ENCODE measurements around the gene CD200R1.

Gene CD200R1, protein sequence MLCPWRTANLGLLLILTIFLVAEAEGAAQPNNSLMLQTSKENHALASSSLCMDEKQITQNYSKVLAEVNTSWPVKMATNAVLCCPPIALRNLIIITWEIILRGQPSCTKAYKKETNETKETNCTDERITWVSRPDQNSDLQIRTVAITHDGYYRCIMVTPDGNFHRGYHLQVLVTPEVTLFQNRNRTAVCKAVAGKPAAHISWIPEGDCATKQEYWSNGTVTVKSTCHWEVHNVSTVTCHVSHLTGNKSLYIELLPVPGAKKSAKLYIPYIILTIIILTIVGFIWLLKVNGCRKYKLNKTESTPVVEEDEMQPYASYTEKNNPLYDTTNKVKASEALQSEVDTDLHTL

DNA sequence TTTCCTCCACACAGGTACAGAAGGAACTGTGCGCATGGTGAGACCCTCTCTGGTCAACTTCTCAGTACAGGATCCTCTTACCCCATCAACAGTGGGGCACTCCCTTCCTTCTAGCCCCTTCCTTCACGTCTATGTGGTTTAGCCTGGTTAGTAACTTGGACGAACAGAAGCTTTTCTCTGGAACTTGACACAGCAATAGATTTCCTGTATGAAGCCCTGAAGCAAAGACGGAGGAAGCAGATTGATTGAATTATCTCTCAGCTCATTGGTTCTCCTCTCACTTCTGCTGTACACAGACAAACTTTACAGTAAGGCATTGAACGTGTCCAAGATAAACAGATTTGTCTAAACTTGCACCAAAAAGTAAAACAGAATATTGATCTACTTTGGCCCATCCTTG lies at the start of gene CD200R1:
TSS of gene CD200R1 (minus strand) at position 210 of the 400 bp plus-strand sequence. CDS start 246 bp downstream, outside the sequence.
- DNase-seq: peak in 1 of 2 donors; percentile 52

DNA sequence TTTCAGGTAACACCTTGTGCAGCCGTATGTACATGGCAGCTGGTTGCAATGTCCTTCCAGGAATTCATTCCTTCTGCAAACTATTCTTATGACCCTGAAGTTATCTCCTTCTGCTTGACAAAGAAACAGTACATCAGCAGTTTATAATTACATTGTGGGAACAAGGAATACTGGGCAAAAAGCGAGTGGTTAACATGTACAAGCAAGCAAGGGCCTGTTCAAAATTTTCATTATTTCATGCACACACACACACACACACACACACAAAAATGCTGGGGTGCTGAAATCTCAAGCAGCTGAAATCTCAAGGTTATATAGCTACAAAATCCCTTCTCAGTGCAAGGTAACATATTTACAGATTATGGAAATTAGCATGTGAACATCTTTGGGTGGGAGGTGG lies 46.6 kb upstream of the CD200R1 start:
- no peak for DNase-seq

DNA sequence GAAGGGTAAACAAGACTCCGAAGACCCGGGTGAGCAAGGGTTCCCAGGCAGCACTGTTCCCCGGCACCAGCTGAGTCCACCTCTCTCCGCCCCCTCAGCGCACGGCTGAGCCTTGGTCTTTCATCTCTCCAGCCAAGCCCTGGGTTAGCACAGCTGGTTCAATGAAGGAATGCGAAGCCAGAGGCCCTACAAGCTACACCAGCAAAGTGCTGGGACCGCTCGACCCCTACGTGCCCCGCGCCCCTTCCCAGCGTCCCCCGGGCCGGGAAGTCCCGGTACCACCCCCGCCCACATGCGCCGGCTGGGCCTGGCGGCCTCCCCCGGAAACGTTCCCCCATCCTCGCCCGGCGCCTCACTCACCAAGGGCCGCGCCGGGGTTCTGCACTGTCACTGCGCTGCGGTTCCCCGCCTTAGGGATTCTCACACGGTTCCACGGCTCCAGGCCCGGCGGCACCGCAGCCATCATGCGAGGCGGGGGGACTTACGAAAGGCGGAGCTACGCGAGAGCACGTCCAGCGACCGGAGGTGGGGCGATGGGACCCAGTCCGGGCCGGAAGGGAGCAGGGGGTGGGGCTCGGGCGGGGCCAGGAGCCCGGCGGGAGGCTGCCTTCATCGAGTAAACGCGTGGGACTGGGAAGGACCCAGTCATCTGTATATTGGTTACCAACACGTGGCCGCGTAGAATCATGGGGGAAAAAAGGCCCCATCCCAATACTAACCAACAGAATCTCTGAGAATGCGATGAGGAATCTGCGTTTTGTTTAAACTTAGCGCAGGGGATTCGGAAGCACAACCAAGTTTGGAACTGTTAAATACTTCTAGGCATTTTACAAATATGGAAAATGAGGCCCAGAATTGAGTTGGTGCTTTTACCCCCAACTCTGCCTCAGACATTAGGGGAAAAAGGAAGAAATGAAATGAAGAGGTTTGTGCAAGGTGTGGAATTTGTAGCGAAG lies 44.6 kb upstream of the CD200R1 start:
- peak; percentile 68 to 79 for DNase-seq

DNA sequence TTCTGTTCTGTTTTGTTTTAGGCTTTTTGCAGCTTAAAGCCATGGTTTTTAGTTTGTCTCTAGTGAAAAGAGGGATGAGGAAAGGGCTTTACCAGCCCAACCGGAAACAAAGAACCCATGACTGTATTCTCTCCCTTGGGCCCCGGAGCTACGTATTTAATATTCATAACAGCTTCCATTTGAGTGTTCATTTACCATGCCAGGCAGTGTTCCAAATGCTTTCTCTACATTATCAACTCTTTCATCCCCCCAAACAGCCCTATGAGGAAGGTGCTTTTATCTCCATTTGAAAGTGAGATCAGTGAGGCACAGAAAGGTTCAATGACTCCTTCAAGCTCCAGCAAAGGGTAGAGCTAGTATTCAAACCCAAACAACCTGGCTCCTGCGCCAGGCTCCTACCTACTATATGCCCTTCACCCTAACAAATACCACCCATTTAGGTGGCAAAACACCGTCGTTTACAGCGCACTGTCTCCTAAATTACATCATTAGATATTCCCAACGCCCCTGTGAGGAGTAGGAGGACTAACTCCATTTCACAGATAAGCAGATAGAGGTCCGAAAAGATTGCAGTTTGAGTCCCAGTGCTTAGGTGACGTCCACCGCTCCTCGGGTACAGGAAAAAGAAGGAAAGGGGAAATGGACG lies 43.8 kb upstream of the CD200R1 start:
- no peak for DNase-seq

DNA sequence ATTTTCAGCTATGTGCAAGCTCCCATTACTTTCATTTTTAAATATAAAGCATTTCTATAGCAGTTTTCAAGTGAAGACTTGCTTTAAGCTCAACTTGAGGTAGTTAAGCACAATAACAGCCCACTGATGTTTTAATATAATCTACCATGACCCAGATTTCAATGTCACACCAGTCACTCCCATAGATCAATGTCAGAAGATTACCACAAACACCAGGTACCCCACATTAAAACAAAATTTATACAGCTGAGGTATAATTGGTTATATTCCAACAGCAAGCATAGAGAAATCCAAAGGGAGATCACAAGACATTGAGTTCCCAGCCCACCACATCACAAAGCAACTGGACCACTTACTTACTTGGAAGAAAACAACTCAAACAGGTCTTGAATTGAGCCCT lies 38.7 kb upstream of the CD200R1 start:
- DNase-seq: no peak

DNA sequence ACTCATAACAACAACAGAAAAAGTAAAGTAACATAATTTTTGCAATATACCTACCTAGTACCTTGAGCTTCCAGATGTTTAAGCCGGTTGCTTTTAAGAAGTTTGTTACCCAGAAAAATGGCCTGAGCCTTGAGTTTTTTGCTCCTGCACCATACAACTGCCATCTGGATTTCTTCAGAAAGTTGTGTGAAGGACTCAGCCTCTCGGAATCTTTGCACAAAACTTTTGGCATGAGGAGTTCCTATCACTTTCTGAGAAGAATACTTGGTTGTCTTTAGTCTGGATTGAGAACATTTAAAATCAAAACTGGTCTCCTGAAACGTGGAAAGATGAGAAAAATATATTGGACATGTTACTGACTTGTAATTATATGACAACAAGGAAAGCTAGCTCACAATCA lies 33.2 kb upstream of the CD200R1 start:
- no peak for DNase-seq

DNA sequence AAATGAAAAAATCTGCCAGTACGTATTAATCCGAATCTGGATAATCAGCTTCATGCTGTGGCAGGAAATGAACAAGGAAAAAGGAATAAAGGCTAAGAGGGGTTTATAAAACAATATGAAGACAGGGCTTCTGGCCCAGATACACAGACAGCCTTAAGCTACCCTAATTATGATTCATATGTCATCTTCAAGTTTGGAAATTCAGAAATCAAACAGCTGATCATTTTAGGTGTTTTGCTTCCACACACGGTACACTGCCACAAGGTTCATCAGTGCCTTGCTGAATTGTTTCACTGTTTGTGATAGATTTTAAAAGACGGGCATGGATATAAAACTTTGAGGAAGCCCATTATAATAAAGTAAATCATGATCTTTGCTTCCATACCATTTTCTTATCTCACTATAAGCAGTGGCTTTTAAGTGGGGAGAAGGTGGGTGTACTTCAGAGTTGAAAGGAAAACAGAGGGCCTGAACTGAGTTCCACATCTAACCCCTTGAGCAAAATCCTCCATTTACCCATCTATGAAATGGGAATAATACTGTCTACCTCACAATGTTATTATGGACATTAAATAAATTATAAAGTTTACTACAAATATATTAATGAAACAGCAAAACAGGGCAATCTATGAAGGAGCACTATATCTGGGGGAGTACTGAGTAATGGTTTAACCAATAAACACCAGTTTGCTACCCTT lies 31.6 kb upstream of the CD200R1 start:
- DNase-seq: no peak

DNA sequence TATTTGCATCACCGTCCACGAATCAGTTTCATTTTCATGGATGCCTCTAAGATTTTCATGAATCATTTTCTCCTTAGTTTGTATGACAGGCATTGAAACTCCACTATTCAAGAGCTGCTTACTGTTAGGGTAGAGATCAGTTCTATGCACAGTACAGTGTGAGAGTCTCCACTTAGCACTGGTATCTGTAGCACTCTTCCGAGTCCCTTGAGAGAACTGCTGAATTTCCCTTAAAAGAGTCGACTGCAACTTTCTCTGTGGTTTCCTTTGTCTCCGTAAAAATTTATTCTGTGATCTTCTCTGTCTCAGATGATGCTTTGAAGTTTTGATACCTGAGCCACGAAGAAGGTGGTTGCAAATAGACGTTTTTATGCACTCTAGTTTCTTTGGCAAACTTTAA lies 30.7 kb upstream of the CD200R1 start:
- no peak for DNase-seq

DNA sequence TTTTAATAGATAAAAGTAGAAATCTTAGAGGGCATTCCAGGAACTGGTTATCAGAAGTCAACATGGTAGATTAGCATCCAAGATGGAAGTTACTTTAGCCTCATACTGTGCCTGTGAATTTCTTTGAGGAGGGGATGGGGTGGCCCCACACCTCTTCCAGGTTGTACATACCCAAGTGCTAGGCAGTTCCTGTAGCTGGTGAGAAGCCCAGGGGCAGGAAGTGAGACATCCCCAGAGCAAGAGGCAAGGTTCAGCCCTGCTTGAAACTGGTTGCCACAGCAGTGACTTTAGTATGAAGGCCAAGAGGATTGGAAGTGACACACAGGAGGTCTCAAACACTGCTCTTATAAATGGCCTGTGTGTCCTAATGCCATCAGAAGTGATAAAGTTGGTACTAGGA lies 27.8 kb upstream of the CD200R1 start:
- no peak for DNase-seq

DNA sequence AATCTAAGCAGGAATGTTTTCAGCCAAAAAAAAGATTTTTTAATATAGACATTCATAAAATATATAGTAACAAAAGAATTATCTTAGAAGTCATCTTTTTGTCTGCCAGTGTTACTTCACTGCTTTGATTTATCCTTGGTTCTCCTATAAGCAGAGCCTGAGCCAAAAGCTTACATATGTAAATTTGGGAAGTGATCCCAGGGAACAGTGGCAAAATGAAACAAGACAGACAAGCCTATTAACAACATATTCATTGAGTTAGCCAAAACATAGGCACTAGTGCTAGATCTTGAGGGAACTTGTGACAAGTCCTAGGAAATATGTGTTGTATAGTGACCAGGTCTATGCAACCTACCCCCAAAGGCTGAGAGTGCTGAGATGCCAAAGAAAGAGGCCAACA lies 27.1 kb upstream of the CD200R1 start:
- no peak for DNase-seq

DNA sequence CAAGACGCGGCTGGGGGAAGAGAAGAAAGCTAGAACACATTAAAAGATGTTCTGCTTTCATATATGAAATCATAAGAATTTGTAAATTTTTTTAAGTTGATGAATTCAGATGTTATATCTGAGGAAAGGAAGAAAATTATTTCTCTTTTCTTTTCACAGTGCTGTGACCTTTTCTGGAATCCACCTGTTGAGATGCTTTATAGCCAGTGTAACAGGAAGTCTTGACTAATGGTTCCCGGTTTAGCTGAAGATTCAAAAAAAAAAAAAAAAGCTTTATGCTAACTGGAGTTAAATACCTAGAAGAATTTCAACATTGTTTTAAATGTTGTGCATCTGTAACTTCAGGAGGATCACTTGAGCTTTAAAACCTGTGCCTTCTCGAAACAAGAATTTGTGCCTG lies 25.8 kb upstream of the CD200R1 start:
- no peak for DNase-seq

DNA sequence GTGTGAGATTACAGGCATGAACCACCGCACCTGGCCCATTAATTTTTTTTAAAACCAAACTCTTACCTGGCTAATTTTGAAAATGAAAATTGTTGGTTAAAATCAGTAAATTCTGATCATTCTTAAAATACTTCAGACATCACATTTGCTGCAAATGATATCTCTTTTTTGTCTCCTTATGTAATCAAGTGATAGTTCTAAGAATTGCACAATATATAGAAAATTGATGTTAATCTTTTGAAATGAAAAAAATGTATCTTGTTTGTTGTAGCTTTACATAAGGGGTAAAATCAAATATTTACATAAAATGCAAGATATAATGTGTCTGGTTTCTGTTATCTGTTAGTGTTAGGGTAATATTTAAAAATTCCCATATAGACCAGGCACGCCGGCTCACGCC lies 20.9 kb upstream of the CD200R1 start:
- DNase-seq: no peak

DNA sequence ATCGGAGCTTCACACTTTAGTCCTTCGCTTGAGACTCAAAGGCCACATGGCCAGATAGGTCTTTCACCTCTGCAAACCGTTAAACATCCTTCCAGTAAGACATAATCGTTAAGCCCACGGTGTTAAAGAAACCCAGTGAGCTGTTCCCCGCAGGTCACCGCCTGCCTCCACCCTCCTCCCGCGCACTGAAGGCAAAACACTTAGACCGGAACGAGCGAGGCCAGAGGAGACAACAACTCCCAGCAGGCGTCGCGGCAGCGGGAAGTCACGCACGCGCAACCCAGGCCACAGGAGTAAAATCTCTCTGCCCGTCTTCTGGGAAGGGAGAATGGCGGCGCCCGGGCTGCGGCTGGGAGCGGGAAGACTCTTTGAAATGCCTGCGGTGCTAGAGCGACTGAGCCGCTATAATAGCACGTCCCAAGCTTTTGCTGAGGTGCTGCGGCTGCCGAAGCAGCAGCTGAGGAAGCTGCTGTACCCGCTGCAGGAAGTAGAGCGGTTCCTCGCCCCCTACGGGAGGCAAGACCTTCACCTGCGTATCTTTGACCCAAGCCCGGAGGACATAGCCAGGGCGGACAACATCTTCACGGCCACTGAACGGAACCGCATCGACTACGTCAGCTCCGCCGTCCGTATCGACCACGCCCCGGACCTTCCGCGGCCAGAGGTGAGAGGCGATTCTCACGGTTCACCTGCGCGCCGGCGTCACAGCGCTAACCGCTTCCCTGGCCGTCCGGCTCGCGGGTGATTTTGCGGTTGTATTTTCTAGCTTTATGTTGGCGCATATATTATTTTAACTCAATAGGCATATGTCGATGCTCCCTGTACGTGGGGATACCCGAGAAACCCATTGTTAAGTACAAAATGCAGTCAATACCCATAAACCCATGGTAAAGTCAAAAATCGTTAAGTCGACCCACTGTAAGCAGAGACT lies 16.0 kb upstream of the CD200R1 start, which contains the start of gene GTPBP8:
TSS of gene GTPBP8 (plus strand) at position 313 of the 931 bp plus-strand sequence. CDS start at position 329, 16 bp downstream.
- DNase-seq: peak; percentile 61 to 78

DNA sequence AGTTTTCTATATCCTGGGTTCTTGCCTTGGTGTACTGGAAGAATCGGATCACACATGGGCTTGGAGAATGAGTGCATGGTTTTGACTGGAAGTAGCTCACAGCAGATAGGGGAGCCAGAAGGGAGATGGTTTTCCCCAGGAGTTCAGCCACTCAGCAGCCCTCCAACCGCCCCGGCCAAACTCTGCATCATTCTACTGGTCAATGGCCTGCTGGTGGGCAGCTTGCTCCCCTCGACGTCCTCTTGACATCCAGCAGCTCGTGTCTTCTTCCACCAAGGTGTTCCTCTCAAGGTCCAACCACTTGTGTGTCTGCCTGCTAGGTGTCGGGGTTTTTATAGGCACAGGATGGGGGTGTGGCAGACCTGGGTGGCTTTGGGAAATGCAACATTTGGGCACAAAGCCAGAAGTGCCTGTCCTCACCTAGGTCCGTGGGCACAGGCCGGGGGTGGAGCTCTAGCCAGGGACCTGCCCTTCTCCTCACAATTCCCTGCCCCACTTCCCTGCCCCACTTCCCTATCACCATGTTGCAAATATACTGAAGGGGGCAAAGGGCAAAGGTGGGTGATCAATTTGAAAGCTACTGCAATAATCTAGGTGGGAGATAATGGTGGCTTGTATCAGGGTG lies 12.9 kb upstream of the CD200R1 start:
- DNase-seq: no peak

DNA sequence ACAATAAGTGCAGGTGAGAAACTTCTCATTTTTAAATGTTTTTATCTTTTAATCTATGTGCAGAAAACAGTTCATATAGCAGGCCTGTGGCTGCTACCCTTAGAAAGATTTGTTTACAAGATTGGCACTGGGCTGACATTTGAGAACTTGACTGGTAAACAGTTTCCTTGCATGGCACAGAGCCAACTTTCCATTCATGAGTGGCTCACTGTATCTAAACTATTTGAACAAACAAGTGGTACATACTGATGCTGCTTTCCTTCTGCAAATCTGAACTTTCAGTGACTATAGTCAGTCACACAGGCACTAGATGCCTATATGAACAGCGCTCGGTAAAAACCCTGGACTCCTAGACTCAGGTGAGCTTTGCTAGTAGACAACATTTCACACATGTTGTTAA lies 9.6 kb upstream of the CD200R1 start:
- no peak for DNase-seq

DNA sequence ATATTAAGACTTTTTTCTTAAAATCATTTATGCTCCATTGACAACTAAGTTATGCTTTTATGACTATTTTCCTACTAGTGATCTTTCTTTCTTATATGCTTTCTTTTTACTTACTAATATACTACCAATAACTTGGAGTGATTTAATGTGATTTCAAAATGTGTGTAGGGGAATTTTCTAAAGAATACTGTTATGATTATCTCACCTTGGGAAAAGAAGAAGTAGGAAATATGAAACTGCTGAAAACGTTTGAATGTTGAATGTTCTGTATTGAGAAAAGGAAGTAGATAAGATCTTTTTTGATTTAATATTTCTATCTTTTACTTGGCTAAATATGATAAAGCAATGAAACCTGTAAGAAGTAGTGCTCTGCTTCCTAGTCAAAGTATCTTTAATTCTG lies 7.8 kb upstream of the CD200R1 start:
- DNase-seq: no peak

DNA sequence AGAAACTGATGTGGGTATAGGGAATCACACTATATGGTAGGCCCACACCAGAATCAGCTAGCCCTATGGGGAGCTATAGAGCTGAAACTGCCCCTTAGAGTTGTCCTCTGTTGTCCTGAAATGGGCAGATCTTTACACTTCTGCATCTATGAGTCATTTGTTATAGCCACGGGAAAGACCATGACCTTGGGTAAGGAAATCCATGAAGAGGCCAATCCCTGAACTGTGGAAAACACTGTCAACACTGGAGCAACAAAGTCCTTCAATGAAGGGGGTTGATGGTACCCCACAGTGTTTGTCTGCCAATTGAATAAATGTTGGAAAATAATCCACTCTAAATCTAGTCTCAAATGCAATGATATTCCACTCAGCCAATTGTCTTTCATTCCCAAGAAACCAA lies 5.2 kb upstream of the CD200R1 start:
- DNase-seq: no peak

DNA sequence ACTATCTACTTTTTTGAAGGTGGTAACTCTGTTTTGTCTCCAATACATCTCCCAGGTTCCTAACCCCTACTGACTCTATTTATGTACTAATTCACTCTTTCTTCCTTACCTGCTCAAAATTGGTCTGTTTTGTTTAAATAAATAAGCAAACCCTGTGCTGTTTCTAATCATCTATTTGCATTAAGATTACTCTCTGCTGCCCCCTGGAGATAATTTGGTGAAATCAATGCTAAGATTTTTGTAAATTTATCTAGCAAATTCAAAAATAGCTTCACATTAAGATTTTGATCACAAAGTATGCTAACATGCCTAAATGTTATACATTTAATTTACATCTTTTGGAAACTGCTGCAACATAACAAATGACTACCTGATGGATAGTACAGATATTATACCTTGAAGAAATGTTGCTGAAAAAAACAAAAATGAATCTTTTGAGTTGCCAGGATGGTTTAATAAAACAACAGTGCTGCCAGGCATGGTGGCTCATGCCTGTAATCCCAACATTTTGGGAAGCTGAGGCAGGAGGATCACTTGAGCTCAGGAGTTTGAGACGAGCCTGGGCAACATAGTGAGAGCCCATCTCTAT lies 4.4 kb upstream of the CD200R1 start:
- DNase-seq: no peak

DNA sequence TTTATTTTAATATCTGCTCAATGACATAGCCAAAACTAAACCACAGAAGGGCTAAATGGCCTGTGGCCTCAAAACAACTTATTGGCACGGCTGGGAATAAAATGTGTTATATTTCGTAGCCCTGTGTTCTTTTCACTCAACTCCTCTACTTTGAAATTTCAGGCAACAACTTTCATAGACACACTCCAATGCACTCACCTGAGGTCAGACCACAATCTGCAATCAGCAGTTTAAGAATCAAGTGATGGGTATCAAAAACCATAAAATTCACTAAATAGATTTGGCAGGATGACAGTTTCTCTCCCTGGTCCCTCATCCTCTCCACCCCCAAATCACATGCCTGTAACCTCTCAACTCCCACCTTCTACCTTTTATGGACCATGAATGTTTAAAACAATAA lies 2.0 kb upstream of the CD200R1 start:
- DNase-seq: no peak

DNA sequence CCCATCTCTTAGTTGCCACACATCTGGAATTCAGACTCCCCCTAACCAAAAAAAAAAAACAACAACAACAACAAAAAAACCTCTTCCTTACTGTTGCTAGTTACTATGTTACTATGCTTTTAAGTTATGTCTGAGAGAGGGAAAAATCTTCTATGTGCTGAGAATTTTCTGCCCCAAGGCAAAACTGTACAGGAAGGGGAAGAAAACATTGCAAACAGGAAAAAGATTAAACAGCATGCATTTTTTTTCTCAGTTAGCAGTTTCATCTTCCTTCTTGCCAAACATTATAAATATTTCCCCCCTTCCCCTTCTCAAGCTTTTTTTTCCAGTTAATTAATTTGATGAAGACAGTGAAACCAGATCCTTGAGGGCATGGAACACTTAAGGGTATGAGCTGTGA lies 1.1 kb upstream of the CD200R1 start:
- DNase-seq: no peak

DNA sequence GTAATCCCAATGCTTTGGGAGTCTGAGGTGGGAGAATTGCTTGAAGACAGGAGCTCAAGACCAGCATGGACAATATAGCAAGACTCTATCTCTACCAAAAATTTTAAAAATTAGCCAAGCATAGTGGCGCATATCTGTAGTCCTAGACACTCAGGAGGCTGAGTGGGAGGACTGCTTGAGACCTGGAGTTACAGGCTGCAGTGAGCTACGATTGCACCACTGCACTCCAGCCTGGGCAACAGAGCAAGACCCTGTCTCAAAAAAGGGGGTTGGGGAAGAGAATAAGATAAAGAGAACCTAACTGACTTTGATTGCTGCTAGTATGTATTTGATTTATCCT lies 755 bp downstream of the CD200R1 start:
- DNase-seq: no peak

All from bone marrow (tissue), 2 donors.